HG03039 (cell line): ENCODE measurements around the gene SLC25A11.

Source experiments
- ATAC-seq: cut with Tn5 transposase; IDR thresholded peaks from one replicate; pipeline ENCODE4 v1.9.1; 2021; ENCODE audit warnings: mild to moderate bottlenecking, moderate library complexity; ENCODE audit not compliant: unreplicated experiment

Gene SLC25A11

DNA sequence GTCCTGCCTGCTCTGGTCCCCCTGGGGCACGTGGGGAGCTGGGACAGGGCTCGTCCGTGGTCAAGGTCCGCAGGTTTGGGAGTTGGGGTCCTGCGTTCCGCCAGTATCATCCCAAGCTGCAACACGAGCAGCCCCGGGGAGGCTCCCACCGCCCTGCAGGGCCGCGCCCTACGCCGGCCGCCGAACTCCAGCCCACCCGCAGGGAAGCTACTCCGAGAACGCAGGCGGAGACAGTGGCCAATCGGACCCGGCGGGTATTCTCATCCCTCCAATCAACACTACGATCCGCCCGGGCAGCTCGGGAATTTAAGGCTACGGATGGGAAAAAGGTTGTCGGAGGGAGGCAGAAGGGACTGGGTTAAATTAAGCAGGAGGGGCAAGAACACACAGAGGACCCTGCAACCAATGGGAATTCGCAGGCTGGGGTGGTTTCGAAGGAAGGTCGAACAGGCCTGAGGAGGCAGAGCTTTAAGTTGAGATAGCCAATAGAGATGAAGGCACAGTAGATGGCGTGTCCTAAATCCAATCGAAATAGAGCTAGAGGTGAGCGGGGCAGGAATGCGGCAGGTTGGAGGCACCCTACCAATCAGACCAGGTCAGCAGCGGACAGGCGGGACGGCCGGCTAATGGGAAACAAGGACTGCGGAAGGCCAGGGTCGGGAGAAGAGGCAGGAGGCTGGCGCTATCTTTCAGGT lies 27.1 kb upstream of the SLC25A11 start:
- ATAC-seq = peak; percentile 80

DNA sequence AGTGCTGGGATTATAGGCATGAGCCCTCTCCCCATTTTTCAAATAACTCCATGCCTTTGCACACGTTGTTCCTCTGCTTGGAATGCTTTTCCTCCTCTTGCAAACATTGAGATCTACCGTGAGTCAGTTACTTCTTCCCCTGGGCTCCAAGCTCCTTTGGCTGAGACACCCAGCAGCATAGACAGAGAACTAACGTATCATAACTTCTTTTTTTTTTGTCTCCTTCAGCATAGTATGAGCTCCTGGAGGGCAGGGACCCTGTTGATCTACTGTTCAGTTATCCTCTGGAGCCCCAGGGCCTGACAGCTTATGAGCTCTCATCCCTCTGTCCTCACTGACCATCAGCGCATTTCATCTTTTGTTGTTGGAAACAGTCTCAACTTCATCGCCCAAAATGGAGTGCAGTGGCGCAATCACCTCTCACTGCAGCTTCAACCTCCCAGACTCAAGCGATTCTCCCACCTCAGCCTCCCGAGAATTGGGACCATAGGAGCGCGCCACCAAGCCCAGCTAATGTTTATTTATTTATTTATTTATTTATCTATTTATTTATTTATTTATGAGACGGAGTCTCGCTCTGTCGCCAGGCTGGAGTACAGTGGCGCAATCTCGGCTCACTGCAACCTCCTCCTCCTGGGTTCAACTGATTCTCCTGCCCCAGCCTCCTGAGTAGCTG lies 25.6 kb upstream of the SLC25A11 start:
- ATAC-seq = no peak

DNA sequence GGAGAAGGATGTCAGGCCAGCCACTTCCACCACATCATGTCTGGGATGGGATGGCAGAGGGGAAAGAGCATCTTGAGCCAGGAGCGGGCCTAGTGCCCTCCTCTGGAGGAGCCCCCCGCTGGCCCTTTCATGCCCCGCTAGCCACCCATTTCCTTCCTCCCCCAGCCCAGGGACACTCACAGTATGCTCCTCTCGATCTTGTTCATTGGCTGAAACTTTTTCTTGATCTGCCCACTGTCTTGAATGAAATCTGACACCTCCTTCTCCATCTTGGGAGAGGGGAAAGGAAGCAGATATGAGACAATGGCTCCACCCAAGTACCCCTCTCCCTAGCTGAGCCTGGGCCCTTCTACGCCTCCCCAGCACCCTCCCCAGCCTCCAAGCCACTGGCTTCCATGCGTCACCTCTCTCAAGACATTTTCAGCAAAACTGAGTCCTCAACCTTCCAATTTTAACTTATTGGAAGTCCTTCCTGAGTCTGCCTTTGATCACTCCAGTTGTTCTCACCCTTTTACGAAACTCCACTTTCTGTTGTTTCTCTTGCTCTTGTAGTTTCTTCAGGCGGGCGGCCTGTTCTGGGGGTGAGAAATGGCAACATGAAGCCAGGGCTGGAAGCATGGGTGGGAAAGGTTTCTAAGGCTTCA lies 20.6 kb upstream of the SLC25A11 start:
- no peak for ATAC-seq

DNA sequence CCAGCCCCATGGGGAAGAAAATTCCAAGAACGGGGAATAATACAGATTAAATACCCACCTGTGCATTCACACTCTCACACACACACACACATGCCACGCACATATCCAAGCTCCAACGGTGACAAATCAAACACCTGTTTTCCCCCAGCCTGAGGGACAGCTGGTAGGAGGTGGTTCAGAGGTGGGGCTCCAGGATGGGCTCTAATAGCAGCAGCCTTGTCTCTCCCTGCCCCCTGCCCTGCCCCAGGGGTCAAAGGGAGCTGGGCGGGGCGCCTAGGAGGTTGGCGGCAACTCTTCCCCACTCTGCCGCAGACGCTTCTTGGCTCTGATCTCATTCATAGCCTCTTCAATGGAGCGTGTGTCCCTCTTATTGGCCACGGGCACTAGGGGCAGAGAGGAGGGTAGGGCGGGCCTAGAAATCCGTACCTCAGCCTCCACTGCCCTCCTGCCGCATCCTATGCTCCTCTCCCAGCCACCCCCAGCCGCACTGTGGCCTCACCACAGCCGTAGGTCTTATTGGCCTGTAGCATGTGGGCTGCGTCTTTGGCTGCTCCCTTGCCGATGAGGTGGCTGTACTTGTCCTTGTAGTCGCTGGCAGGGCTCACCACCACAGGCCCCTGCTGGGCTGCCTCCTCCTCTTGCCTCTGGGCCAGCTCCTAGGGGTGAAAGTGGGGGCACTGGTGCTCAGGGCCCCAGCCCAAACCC lies 19.6 kb upstream of the SLC25A11 start:
- no peak for ATAC-seq

DNA sequence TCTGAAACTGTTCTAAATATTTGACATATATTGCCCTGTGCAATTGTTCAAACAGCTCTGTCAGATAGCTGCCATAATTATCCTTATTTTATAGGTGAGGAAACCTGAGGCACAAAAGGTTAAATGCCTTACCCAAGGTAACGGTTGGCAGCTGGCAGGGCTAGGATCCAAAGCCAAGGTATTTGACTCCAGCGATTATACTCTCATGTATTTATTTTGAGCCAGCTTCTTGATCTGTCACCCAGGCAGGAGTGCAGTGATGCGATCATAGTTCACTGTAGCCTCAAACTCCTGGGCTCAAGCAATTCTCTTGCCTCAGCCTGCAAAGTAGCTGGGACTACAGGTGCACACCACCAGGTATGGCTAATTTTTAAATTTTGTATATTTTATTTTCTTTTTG lies 18.3 kb upstream of the SLC25A11 start:
- no peak for ATAC-seq

DNA sequence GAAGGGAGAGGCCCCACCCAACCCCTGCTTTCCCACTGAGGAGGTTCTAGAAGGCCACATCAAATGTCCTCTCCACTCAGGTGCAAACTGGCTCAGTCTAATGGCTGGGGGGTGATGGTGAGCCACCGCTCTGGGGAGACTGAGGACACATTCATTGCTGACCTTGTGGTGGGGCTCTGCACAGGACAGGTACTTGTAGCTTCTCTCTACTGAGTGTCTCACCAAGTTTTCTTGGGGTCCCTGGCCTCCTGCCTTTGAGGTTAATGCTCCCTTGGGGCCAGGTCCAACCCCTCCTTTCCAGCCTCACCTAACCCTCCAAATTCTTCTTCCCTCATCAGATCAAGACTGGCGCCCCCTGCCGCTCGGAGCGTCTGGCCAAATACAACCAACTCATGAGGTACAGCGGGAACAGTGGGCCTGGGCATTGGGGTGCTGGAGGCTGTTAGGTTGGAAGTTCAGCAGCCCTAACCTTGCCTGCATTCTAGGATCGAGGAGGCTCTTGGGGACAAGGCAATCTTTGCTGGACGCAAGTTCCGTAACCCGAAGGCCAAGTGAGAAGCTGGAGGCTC lies 16.7 kb upstream of the SLC25A11 start:
- ATAC-seq = no peak

DNA sequence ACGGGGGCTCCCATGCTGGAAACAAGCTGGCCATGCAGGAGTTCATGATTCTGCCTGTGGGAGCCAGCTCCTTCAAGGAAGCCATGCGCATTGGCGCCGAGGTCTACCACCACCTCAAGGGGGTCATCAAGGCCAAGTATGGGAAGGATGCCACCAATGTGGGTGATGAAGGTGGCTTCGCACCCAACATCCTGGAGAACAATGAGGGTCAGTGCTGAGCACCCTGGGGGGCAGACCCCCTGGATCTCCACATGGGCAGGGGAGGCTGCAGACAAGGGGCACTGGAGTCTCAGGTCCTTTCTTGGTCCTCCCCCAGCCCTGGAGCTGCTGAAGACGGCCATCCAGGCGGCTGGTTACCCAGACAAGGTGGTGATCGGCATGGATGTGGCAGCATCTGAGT lies 15.2 kb upstream of the SLC25A11 start:
- ATAC-seq = no peak

DNA sequence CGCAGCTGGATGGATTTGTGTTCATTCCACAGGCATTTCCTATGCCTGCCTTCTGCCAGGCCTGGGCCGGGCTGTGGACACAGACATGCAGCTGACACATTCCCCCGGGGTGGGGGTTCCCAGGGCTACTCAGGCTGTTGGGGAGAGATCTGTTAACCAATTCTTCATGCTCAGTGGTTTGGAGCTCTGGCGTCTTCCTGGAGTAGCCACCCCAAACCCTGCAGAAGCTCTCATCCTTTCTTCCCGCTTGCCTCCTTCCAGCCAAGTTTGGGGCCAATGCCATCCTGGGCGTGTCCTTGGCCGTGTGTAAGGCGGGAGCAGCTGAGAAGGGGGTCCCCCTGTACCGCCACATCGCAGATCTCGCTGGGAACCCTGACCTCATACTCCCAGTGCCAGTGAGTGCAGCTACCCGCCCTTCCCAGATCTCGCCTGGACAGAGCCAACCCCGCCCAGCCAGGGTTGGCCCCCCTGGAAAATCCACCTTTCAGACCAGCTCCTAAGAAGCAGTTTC lies 13.7 kb upstream of the SLC25A11 start:
- no peak for ATAC-seq

DNA sequence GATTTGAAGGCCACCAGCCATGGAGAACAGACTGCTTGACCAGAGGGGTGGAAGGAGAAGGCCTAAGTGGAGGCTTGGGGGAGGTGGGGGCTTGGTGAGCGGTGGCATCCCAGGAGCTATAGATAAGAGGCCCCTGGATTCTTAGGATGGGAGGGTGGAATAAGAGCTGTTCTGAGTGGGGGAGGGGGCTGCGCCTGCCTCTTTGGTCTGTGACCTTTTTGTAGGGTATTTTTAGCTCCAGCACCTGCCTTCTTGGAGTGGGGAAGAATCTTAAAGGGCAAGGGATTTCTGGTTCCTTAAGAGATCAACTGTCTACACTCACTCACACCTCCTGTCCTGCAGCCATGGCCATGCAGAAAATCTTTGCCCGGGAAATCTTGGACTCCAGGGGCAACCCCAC lies 11.6 kb upstream of the SLC25A11 start:
- ATAC-seq = no peak

DNA sequence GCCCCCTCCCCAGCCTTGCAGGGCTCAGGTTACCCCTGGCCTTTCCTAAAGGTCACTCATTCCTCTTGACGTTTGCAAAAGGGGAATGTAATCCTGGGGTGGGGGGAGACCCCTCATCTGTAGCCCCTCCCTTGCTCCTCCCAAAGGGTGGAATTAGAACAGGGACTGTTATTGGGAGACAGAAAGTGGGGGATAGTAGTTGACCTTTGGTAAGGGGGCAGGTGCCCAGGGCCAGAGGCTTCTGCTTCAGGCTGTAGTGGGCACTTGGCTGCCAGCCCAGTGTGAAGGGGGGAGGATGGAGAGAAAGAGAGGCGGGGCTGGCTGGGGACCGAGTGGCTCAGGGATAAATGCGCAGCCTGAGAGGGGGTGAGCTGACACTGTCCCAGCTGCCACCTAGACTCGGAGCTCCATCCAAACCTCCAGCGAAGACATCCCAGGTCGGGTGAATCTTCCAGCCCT lies 10.9 kb upstream of the SLC25A11 start, which contains the start of gene ENO3:
Gene ENO3 (plus strand): TSS at position 374 of the 459 bp plus-strand sequence. CDS start 711 bp downstream, outside the sequence.
- ATAC-seq = no peak

DNA sequence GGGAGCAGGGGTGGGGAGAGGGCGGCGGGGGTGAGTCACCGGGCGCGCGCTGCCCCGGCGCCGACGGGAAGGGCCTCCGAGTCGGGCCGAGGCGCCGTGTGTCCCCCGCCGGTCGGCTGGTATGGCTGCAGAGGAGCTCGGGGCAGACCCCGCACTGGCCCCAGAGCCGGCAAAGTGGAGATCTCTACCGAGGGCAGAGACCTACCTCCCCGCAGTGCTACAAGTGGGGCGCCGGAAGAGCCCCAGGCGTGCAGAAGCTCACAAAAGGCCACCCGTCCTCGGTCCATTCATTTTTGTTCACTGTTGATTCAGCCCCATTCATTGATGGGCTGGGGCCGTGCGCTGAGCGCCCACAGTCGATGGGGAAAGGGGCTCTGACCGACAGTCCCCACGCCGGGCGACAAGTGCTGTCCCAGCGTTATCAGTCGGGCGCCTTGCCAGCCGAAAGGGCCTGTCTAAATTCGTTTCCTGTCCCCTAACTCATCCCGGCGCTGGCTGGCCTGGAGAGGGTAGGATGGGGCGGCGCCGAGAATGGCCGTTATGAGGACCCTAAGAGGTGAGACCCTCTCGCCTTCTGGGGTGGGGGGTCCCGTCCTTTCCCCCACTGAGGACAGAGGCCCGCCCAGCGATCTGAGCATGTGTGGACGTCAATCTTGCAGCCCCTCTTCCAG lies 10.4 kb upstream of the SLC25A11 start:
- ATAC-seq = peak; percentile 5

DNA sequence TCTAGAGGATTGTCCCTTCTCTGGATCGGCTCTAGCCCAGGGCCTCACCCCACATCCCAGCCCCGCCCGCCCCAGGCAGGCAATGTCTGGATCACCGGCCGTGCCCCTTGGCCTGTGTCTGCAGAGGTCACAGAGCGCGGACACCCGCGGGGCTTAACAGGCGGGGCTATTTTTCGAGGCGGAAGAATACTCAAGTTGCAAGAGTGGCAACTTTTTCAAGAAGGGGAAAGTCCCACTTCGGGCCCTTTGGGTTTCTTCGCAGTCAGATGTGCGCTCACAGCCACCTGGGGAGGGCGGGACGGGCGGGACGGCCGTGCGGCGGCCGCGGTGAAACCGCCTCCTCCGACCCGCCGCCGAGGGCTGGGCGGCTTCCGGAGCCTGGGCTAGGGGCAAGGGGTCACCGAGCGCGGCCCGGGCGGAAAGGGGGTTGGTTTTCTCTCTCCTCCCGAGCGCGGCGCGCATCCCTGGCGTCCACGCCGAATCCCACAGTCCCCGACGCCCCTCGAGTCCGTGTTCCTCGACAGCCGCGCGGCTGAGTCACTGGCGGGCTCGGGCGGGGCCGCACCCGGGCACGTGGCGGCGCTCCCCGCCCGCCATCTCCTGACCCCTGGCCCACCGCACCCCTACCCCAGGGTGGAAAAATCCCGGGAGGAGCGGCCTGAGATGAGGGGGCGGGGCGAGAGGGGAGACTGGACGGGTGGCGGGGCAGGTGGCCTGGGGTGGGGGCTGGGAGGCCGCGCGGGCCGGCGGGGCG lies 9.7 kb upstream of the SLC25A11 start:
- ATAC-seq = peak; percentile 22

DNA sequence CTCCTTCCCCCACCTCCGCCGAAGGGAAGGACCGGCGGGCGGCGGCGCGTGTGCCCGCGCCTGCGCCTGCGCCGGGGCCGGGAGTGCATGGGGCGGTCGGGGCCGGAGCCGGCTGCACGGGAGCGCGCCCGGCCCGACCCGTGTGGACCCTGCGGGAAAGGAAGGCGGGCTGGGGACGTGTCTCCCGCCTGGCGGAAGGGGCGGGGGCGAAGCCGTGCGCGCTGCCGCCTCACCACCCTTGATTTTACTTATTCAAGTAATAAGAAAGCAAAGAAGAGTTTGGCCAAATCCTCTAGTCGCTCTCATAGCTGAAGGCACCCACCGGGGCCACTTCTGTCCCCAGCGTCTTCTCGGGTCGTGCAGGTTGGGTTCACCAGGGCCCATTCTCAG lies 9.1 kb upstream of the SLC25A11 start:
- peak; percentile 26 for ATAC-seq

DNA sequence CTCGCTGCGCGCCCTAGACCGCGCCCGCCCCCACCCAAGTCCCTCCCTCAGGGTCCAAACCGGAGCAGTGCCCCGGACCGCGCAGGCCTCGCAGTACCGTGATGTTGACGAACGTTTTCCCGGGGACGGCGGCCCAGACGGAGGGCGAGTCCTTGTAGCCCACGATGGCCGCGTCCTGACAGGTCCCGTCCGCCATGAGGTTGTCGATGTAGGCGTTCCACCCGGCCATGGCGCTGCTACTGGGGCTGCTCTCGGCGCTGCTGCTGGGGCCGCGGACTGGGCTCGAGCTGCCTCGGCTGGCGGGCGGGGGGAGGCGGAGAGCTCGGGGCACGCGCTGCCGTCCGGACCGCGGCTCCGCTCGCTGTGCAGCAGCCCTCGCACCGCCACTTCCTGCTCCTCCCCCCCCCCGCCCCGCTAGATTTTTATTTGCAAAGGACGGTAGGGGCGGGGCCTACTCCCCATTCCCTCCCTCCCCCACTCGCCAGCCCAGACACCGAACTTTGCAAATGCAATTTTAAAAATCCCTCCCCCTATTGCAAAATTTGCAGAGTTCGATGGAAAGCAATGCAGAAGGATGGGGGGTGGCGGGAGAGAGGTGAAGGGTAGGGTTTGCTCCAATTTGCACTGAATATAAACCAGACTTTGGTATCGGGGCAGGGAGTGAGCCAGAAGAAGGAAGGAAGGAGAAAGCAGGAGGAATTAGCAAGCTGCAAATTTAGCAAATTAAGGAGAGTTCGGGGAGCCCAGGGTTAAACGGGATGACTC lies 8.5 kb upstream of the SLC25A11 start, which contains the start of gene PFN1:
Gene PFN1 (minus strand): TSS at position 365 of the 765 bp plus-strand sequence. CDS start 136 bp downstream, at position 229.
- peak; percentile 19 for ATAC-seq

DNA sequence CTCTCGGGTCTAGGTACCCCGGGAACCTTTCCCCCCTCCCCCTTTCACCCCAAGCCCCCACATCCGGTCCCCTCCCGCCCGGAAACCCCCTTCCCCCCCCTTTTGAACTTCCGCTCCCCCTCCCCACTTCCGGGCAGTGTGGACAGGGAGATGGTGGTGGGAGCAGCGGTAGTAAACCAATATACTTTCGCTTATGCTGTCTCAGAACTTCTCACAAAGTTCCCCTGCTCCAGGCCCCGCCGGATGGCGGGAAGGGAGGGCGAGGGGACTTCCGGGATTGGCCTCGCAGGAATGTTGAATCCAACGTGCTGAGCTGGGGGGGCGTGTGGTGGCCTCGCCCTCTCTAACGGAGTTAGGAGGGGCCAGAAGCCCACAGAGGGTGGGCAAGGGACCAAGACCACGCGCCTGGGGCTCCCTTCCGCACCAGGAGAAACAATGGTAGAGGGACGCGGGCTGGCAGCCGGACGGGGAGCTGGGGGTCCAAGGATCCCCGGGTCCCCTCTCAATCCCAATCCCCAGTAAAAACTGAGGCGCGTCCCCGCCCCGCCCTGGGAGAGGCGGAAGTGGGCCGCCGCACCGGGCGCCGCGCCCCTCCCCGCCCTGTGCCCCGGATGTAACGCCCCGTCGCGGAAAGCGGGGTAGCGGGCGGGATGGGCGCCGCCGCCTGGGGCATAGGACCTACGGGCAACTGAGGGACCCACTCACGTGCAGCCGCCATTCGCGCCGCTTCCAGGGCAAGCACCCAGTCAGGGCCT lies 7.7 kb upstream of the SLC25A11 start:
- peak; percentile 12 for ATAC-seq

DNA sequence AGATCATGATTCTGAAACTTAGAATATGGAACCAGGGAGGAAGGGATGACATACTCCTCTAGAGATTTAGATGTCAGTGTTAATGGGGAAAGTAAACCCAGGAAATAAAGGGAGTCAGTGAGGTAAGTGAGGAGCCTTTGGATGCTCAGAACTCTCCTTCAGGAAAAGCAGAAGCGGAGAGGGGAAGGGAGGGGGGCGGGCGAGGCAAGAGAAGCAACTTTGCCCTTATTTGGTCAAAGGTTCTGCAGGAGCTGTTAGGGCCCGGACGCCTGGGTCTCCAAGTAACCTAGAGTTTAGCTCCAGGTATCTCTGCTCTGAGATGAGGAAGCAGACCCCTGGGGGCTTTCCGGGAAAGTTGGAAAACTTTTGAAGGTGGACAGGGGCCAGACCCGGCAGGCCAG lies 7.2 kb upstream of the SLC25A11 start:
- ATAC-seq = no peak

DNA sequence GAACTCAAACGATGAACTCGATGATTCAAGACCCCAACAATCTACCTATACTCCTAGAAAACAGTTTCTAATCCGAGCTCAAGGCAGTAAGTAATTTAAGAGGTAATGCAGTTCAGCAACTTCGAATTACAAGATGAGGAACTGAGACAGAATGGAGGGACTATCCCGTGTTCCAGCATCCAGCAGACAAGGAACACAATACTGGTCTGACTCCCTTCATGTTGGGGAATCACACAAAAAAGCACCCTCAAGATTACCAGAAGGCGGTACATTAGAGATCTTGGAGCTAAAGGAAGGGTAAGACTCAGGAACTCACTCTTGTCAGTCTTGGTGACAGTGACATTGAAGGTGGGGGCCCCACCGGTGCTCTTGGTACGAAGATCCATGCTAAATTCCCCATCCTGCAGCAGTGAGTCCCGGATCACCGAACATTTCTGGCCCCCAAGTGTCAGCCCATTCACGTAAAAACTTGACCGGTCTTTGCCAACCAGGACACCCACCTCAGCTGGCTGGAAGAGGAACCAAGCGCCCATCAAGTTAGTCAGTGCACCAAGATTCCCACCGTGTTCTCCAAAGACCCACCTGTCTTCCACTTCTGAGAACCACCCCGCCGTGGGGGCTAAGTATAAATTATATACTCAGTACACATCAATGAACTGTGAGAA lies 6.6 kb upstream of the SLC25A11 start:
- no peak for ATAC-seq

DNA sequence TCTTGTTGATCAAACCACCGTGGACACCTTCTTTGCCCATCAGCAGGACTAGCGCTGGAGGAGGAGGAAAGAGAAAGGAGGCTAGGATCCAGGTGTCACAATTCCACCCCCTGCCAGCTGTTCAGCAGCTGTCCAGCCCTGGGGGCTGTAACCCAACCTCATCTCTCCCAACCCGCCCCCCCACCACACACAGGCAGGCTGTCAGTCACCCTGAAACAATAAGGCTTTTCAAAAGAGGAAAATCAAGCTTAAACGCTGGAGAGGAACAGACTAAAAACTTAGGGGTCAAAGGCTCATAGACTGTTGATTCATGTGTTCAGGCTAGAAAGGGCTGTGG lies 6.1 kb upstream of the SLC25A11 start:
- no peak for ATAC-seq
